Muscle of arm (tissue), 12 donors: ENCODE measurements around the gene CACNA1A. TPM values are rescaled to one million over a fixed set of nuclear protein-coding genes. Genes with fewer than 3 reads are reported as not detected.
A peak's percentile ranks its signal among the peaks of the same experiment; 100 is the strongest.

ENCODE experiments used
- DNase-seq: peaks from one replicate; pipeline ENCODE4 v3.0.0-alpha.2; 2013
- polyA plus RNA-seq, 12 donors: library from polyadenylated mRNA; unstranded; fragments of 120-200 nt; gene quantifications; one replicate each; pipeline ENCODE4 v1.2.1, GENCODE V29; 2013; ENCODE audit not compliant: insufficient read length in 12 of 12

The CACNA1A gene
- polyA plus RNA-seq, 12 donors: 0.76 to 11.3 (median 1.8) TPM; not detected in 1

- peak; percentile 12 for DNase-seq
Measured at GRCh38 chr19:13234518-13234917, 271.8 kb downstream of the CACNA1A start.

DNA sequence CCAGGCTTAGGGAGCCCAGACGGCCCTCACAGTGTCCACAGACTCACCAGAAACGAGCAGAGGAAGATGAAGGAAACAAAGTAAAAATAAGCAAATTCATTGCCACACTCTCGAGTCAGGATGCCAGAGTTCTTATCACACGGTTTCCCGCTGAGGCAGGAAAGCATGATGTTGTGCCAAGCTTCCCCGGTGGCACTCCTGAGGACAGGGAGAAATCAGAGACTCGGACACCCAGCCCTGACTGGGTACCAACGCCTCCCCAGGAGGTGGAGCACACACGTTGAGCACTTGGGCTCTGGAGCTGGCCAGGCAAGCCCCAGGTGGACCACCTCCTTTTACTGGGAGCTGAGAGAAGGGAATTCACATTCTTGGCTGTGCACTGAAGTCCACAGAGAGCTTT lies 274.6 kb downstream of the CACNA1A start:
- DNase-seq: no peak

DNA sequence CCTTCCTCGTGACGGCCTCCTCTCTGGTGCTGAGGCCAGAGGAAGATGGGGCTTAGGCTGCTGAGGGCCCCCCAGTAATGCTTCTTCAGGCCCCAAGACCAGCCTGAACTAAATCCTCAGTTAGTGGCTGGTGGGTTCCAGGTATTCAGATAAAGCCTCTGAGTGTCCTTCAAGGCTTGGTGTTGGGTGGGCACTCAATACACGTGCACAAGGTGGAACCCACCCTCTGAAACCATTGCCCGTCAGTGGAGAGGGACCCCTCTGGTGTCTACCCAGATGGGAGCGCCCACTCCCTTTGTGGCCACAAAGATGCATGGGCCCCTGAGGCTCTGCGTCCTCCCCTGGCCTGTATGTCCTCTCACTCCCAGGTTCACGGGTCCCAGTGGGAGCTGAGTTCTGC lies 277.0 kb downstream of the CACNA1A start:
- no peak for DNase-seq

DNA sequence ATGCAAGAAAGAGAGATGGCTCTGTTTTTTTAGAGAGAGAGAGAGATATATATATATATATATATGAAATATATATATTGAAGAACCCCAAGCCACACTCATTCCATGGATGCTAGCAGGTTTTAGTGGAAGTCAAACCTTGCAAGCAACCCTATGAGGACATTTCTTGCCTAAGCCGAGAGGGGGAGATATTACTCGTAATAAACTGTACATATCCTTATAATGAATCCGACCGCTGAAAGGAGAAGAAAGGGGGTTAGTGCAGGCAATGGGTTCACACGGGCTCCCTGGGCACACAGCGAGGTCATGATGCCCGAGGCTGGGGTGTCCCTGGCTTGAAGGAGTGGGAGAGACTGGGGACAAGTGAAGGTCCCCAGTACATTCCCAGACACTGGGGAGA lies 277.7 kb downstream of the CACNA1A start:
- DNase-seq: no peak

DNA sequence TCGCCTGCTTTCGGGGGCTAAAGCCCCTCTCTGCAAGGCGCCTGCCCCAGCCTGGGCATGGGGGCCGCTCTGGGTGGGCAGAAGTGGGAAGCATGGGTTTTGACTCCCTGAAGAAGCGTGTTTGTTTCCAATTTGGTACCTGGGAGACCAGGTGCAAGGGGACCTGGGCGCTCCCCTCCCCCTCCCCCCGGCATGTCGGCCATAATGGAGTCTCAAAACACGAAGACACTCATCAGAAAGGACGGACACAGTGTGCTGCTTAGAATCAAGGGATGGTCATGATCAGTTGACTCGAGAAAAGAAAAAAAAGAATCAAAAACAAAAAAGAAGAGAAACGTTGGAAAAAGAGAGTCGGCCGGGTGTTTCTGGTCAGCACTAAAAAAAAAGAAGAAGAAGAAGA lies 279.3 kb downstream of the CACNA1A start:
- no peak for DNase-seq

- no peak for DNase-seq
Measured at GRCh38 chr19:13225973-13226865, 280.1 kb downstream of the CACNA1A start.

DNA sequence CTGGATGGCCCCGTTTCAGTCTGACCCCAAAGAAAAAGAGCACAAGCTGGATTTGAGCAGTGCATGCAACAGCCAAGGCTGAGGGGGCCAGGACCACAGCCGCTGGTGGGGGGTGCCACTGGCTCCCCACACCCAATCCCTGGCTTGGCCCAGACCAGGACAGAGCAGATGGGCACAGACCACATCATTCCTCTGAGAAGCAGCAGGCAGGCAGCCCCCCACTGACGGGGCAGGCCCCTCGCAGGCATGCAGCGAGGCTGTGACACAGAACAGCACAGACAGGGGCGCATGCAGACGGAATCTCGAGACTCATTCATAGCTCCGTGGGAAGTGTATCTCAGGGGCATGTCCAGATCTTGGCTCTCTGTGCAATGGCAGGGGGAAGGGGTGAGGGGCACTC lies 281.2 kb downstream of the CACNA1A start:
- no peak for DNase-seq

- DNase-seq: no peak
Measured at GRCh38 chr19:13220847-13221246, 285.4 kb downstream of the CACNA1A start.

- no peak for DNase-seq
Measured at GRCh38 chr19:13215572-13216380, 290.5 kb downstream of the CACNA1A start.

DNA sequence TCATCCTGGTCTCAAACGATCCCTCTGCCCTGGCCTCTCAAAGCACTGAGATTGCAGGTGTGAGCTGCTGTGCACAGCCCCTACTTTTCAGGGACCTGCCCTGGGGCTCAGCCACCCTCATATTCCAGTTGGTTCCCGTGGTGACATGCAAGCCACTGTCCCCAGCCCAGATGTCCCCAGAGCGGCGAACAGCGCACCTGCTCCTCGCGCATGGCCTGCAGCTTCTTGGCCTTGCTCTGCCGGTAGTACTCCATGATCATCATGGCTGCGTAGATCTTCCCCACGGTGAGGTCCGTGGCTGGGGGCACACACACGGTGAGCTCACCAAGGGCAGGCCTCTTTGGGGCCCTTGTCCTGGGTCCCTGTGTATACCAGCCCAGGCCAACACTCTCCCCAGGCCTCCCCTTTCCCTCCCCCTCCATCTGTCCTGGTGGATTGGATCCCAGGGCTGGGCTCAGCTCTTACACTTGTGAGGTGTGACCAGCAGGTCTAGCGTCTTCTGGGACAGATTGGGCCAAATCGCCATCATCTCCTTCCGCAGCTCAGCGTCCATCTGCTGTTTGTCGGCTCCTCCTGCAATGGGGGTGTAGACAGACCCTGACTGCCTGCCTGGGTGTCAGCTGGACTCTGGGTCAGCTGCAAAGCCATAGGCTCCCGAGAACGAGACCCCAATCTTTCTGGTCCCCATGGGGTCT lies 292.1 kb downstream of the CACNA1A start:
- DNase-seq: no peak

DNA sequence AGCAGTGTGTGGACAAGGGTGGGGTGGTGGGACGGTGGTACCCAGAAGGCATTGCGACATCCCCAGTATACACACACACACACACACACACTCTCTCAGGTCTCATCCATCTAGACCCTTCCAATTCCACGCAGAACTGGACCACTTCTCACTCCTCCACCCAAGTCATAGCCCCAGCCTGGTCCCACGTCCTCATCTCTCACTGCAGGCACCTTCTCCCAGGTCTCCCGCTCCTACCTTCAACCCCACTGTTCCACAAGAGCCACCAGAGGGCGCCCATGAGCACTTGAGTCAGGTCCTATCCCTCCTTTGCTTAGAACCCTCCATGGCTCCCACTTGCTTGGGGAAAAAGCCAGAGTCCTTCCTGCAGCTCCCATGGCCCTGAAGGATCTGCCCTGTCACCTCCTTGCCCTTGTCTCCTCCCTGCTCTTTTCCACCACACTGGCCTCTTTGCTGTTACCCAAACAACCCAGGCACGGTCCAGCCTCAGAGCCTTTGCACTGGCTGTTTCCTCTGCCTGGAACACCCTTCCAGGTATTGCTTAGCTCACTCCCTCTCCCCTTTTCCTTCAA lies 293.4 kb downstream of the CACNA1A start:
- no peak for DNase-seq

DNA sequence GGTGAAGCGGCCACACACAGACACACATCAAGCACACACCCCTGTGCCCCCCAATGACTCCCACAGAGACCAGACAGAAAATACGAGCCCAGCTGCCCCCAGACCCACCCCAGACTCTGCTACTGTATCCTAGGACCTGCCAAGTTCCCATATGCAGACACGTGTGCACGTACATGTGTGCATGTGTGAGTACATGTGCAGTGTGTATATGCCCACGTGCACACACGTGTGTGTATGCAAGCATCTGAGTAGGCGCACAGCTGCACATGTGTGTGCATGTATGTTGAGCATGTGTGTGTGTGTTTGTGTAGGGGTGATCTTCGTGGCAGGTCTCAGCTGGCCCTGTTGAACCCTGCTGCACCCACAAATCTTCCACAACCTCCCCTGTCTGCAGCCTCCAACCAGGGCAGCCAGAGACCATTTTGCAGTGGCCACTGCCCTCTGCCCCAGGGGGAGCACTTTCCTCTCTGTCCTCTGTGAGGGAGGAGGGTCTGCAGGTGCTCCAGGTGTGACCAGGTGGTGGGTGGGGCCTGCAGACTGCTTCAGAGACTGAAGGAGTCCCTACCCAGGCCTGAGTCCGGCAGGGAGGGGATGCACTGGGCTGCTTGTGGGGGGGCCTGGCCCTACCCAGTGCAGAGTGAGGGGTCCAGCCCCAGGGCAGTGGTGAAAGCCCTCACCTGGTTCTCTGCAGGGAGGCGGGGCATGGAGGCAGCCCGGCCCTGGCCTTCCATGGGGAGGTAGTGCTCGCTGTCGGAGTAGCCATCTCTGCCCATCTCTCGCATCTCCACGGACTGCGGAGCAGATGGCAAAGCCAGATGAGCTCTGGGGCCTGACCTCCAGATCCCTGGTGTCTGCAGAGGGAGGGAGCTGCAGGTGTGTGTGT lies 294.6 kb downstream of the CACNA1A start:
- DNase-seq: no peak

- no peak for DNase-seq
Measured at GRCh38 chr19:13210941-13211340, 295.3 kb downstream of the CACNA1A start.

DNA sequence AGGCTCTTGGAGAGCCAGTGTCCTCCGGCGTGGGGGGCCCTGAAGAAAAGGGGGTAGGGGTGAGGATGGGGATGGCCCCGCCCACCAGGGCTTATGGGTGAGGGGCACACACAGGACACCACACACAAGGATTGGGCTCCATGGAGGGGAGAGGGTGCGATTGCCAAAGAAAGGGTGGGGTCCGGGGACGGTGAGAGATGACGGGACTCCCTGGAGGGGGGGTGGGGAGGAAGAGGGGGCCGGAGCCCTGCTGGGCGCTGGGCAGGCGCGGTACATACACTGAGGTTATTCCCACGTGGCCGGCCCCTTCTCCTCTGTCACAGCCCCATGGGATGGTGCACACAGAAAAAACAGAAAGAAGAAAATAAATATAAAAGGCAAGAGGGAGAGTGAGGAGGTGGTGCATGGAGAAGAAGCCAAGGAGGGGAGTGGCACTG lies 295.9 kb downstream of the CACNA1A start:
- no peak for DNase-seq

DNA sequence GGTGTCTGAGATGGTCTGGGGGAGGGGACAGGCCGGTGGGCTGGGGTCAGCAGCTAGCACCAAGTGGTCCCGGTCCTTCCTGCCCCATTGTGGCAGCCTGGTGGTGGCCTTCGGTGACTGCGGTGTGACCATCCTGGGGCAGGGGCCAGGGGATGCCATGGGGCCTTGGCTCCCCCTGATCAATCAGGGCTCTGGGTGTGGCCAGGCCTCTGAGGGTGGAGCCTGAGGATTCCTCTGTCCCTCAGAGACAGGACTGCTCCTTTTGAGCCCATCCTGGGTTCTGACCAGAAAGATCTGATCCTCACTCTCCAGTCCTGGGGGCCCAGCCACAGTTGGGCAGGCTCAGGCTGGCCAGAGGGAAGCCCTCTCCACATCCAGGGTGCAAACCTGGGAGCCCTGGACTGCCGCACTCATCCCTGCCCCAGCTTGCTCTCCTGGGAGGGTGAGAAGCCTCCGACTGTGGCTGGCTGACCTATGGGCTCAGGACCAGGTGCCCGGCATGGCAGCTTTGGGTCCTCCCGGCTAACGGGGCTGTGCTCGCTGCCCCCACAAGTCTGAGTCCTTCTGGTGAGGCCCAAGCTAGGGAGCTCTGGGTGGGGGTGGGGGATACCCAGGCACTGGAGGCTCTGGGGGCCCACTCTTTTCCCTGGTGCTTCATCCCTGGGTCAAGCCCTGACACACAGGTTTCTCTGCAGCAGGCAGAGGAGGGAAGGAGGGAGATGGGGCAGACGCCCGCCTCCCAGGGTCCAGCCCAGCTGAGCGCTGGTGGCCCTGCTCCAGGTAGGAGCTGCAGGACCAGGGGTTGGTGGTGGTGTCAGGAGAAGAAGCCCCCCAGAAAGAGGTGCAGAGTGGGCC lies 296.6 kb downstream of the CACNA1A start:
- DNase-seq: no peak

DNA sequence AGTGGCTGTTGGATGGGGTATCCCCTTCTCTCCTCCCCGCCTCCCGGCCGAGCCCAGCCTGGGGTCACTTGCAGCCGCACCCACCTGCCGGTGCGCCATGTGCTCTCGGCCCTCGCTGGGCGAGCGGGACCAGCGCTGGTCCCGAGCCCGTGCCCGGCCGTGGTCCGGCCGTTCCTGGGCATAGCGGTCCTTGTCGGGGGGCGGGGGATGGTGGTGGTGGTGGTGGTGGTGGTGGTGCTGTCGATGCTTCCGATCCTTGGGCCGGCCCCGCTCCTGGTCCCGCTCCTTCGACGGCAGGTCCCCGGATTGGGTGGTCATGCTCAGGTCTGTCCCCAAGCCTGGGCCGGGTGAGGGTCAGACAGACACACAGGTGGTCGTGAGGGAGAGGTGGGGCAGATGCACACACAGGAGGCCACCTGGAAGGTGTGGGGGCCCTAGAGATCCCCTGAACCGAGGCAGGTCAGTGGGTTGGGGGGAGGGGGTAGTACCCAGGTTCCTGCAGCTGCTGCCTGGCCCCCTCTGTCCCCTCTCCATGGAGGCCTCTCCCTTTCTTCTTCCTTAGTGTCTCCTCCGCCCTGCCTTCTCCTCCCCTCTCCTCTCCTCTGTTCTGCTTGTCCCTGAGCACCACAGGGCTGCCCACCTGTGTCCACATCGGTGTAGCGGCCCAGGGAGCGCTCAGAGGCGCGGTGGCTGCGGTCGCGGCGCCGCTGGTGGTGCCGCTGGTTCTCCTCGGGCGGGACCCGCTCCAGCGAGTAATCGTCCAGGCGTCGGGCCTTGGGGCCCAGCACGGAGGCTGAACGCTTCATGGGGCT lies 297.4 kb downstream of the CACNA1A start:
- peak; percentile 23 for DNase-seq

DNA sequence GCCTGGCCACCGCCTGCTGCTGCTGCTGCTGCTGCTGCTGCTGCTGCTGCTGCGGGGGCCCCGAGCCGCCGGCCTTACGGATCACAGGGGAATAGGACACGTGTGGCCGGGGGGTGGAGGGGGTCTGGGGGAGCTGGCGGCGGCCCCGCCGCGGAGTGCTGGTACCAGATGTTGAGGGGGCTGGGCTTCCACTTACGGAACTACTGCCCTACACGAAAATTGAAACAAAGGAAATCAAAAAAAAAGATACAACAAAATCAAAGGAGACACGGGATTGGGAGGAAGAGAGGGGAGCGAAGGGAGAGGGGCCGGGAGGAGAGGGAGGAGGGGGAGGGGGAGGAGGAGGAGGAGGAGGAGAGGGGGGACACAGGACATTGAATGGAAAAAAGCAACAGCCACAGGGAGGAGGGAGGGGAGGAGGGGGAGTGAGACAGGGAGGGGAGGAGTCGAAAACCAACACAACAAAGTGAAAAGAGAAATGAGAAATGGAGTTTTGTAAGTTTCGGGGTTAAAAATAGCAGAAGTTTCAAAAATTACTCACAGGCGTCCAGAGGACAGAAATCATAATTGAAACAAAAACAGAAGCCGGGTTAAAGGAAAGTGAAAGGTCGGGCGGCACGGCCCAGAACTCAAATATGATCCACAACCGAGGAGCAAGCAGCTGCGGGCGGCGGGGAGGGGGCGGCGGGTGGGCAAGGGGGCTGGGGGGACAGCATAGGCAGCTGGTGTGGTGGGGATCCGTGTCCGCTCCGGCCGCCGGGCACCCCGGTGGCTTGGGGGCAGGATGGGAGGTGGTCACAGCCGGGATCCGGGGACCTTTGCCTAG lies 298.2 kb downstream of the CACNA1A start:
- DNase-seq: peak; percentile 87

DNA sequence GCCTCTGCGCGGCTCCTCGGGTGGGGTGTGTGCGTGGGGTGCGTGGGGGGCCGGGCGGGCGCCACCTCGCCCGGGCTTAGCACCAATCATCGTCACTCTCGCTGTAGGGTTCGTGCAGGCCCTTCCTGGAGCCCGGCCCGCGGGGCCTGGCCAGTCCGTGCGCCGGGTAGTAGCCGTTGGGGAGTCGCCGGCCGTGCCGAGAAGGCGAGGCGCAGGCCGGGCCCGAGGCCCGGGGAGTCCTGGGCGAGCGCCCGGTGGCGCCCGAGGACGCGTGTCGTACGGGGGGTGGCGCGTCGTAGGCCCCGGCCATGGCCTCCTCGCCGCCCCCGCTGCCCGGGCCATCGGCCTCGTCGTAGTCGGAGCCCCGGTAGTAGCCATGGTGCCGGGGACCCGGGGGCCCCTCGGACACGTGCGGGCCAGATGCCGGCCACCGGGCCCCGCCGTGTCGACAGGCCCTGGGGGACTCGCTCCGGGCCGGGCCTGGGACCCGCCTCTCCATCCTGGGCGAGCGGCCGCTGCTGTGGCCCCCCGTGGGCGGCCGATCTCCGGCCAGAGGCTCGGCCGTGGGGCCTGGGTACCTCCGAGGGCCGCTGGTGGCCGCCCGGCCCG lies 298.9 kb downstream of the CACNA1A start:
- no peak for DNase-seq
